ENCODE measurements around the gene IL1RAPL2.

GRCh38 chrX:104669063-104669462, 103.1 kb downstream of the IL1RAPL2 start:
- no peak for TF ChIP-seq CTCF (IDR thresholded peaks at IDR 0.05)
- TF ChIP-seq POLR2AphosphoS5 (IDR thresholded peaks at IDR 0.05), result no peak
- TF ChIP-seq POLR2A (IDR thresholded peaks at IDR 0.05), result no peak
- no peak for TF ChIP-seq EP300 (IDR thresholded peaks at IDR 0.05; ENCODE audit: low read depth)

All from transverse colon (tissue), 4 donors.